ENCODE data around the gene TBC1D5. TPM values are rescaled to one million over a fixed set of nuclear protein-coding genes. Genes with fewer than 3 reads are reported as not detected.

TBC1D5 gene
- total RNA-seq, 2 donors from 2014 or later: 68.8 to 77.7 TPM

DNA sequence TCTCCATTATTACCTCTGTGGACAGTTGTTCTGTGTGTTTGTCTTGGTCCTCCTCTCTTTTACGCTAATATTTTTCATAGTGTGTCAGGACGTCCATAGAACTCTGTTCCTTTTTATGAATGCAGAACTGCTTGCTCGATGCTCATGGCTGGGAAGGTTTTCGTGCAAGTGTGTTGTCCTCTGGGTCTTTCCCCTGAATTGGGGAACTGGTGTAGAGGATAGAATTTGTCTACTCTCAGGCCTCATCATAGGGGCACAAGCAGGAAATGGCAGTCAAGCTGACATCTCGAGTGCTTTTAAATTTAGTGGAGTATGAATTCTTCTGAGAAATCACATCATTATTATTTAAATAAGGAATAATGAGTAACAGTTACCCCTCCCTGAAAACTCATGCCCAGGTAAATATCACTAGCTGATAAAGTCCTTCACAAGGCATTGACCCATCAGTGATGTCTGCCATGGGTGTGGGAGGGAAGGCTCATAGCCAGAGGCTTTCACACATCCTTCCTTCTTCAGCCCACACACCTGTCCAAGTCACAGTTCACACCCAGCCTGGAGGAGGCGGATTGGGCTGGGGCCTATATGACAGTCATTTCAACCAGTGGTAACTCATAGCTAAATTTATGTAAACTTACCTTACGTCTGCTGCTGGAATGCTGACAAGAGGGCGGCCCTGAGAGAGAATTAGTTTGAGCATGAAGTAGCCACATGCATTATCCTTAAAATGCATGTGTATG, 631.6 kb downstream of the TBC1D5 start:
- TF ChIP-seq, protein P1, sequence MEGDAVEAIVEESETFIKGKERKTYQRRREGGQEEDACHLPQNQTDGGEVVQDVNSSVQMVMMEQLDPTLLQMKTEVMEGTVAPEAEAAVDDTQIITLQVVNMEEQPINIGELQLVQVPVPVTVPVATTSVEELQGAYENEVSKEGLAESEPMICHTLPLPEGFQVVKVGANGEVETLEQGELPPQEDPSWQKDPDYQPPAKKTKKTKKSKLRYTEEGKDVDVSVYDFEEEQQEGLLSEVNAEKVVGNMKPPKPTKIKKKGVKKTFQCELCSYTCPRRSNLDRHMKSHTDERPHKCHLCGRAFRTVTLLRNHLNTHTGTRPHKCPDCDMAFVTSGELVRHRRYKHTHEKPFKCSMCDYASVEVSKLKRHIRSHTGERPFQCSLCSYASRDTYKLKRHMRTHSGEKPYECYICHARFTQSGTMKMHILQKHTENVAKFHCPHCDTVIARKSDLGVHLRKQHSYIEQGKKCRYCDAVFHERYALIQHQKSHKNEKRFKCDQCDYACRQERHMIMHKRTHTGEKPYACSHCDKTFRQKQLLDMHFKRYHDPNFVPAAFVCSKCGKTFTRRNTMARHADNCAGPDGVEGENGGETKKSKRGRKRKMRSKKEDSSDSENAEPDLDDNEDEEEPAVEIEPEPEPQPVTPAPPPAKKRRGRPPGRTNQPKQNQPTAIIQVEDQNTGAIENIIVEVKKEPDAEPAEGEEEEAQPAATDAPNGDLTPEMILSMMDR (conservative IDR thresholded peaks at IDR 0.05): no peak
- Histone ChIP-seq H3K27ac (ENCODE audit: low read depth, low read length) (no peak overlapping the region), H3K27me3 (ENCODE audit: control insufficient read depth, insufficient read depth, low read length, poor library complexity, severe bottlenecking) (no peaks in the 10 kb centered on the region), H3K9ac (ENCODE audit: extremely low read depth, low read length, poor library complexity, severe bottlenecking) (no peak overlapping the region), H3K4me1 (ENCODE audit: control insufficient read depth, insufficient read depth, low read length) (no peaks in the 10 kb centered on the region), H3K4me3 (ENCODE audit: low read length) (no peak overlapping the region), H3K9me3 (ENCODE audit: control insufficient read depth, low read length) (no peaks in the 10 kb centered on the region), H3K36me3 (ENCODE audit: control insufficient read depth, insufficient read depth, low read length) (no peaks in the 10 kb centered on the region)
- Mint-ChIP-seq H3K9me3 (no peaks in the 10 kb centered on the region), H3K4me1 (peaks cover 2% of the 10 kb centered on the region), H3K4me3 (no peak overlapping the region), H3K27me3 (ENCODE audit: insufficient read depth) (peaks cover 2% of the 10 kb centered on the region), H3K36me3 (ENCODE audit: low read depth) (no peaks in the 10 kb centered on the region), H3K27ac (no peak overlapping the region)
- DNase-seq: no peak
- 67 to 84% methylated on average over 2 to 7 of the region's 8 CpGs for WGBS, 2 experiments (ENCODE audit: insufficient coverage in 1 of 2, insufficient read length in 1 of 2)
